Small intestine (tissue), 7 donors: Measurements from ENCODE around the gene RAB11A. TPM values are rescaled to one million over a fixed set of nuclear protein-coding genes. Genes with fewer than 3 reads are reported as not detected.

Experiments used
- DNase-seq, 2 donors: peaks; one replicate each; pipeline versions ENCODE4 v3.0.0 to v3.0.0-alpha.2; 2013
- FAIRE-seq: peaks from 2 replicates; lab custom pipeline; 2012; peaks lifted over from hg19 to GRCh38; lab: Jason Lieb, UNC
- H3K27ac ChIP-seq, 3 donors: one replicate each; pipeline ENCODE4 v1.5.1; 2013; ENCODE audit warnings: low read length in 2 of 3, mild to moderate bottlenecking in 2 of 3, control low read depth in 1 of 3, inconsistent platforms in 1 of 3, low read depth in 1 of 3, moderate library complexity in 1 of 3
- H3K27me3 ChIP-seq, 3 donors: one replicate each; pipeline ENCODE4 v1.6.1; 2013; ENCODE audit warnings: low read length in 3 of 3, inconsistent platforms in 1 of 3; ENCODE audit not compliant: control insufficient read depth in 3 of 3, insufficient read depth in 3 of 3
- H3K36me3 ChIP-seq, 3 donors: one replicate each; pipeline ENCODE4 v1.6.1; 2013; ENCODE audit warnings: low read length in 3 of 3, inconsistent platforms in 1 of 3, low read depth in 1 of 3, mild to moderate bottlenecking in 1 of 3, moderate library complexity in 1 of 3; ENCODE audit not compliant: control insufficient read depth in 3 of 3, insufficient read depth in 2 of 3
- H3K4me1 ChIP-seq, 3 donors: one replicate each; pipeline ENCODE4 v1.6.1; 2013; ENCODE audit warnings: low read length in 2 of 3, inconsistent platforms in 1 of 3, low read depth in 1 of 3, mild to moderate bottlenecking in 1 of 3, moderate library complexity in 1 of 3; ENCODE audit not compliant: control insufficient read depth in 3 of 3, insufficient read depth in 2 of 3
- H3K4me3 ChIP-seq, 3 donors: one replicate each; pipeline ENCODE4 v1.5.1; 2013; ENCODE audit warnings: low read length in 3 of 3, control low read depth in 1 of 3, inconsistent platforms in 1 of 3, low read depth in 1 of 3, mild to moderate bottlenecking in 1 of 3, moderate library complexity in 1 of 3
- H3K9me3 ChIP-seq, 2 donors: one replicate each; pipeline ENCODE4 v1.6.1; 2013; ENCODE audit warnings: low read depth in 1 of 2, low read length in 1 of 2; ENCODE audit not compliant: control insufficient read depth in 2 of 2, insufficient read depth in 1 of 2
- WGBS, 3 donors: extraction: QIAGEN DNeasy Blood & Tissue Kit; methylation state at CpG; one replicate each; pipeline ENCODE4 v1.1.7; 2013; 5-methylcytosine and 5-hydroxymethylcytosine counted together
- polyA plus RNA-seq, 4 donors: library from polyadenylated mRNA; stranded (reverse) in 3 of 4; unstranded in 1 of 4; fragments of 200-250 nt in 3 of 4; fragments of 120-200 nt in 1 of 4; gene quantifications; one replicate each; pipeline versions ENCODE4 v1.2.1 to v1.2.3, GENCODE V29; 2013
- donor health status: healthy with polysubstance abuse.
- donor health status: control.
- donor health status: control.
- donor health status: Bipolar disorder and iron deficiency.
- donor health status: healthy.

RAB11A gene
- polyA plus RNA-seq, 4 donors: 193 to 293 (median 222) TPM

GRCh38 chr15:65912235-65912634, 42.9 kb downstream of the RAB11A start:
- Histone ChIP-seq H3K36me3 (peaks cover 0 to 58% (median 4%) of the 10 kb centered on the region in 3 donors), H3K4me3 (no peak overlapping the region), H3K27ac (no peak overlapping the region), H3K9me3 (no peaks in the 10 kb centered on the region), H3K27me3 (no peaks in the 10 kb centered on the region), H3K4me1 (no peaks in the 10 kb centered on the region)
- 92 to 100% (median 100%) methylated on average over 2 of the region's 2 CpGs for WGBS, 3 donors
- DNase-seq (no peak), FAIRE-seq (no peak)

DNA sequence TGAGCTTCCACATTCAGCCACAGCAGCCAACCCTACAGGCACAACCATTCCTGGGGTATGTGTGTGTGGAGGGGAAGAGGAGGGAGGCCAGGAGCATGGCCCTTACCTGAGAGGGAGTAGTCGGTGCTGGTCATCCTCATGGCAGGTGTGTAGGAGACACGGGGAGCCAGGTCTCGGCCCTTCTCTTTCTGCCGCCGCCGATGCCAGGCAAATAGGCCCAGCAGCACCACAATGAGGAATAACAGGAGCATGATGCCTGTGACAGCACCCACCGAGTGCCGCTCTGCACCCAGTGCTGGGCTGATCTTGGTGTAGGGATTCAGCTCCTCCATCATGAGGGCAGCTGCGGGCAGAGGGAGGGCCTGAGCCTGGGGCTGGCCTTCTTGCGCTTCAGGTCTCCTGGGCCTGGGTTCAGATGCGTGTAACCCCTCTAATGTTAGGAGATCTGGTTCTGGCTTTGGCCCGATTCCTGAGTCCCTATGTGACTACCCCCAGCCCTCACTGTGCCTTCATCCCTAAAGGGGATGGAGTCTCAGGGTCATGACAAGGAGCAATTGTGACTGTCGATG, 44.4 kb downstream of the RAB11A start:
- 93 to 96% (median 96%) methylated on average over 13 of the region's 13 CpGs for WGBS, 3 donors
- Histone ChIP-seq H3K27ac (no peak overlapping the region), H3K36me3 (peaks cover 0 to 52% (median 0%) of the 10 kb centered on the region in 3 donors), H3K27me3 (no peaks in the 10 kb centered on the region), H3K9me3 (no peaks in the 10 kb centered on the region), H3K4me3 (no peak overlapping the region), H3K4me1 (no peaks in the 10 kb centered on the region)
- no peak for DNase-seq
- no peak for FAIRE-seq

- no peak for FAIRE-seq
- no peaks in the 10 kb centered on the region for H3K4me1 ChIP-seq
Observed at GRCh38 chr15:65914386-65914785, 45.1 kb downstream of the RAB11A start.

DNA sequence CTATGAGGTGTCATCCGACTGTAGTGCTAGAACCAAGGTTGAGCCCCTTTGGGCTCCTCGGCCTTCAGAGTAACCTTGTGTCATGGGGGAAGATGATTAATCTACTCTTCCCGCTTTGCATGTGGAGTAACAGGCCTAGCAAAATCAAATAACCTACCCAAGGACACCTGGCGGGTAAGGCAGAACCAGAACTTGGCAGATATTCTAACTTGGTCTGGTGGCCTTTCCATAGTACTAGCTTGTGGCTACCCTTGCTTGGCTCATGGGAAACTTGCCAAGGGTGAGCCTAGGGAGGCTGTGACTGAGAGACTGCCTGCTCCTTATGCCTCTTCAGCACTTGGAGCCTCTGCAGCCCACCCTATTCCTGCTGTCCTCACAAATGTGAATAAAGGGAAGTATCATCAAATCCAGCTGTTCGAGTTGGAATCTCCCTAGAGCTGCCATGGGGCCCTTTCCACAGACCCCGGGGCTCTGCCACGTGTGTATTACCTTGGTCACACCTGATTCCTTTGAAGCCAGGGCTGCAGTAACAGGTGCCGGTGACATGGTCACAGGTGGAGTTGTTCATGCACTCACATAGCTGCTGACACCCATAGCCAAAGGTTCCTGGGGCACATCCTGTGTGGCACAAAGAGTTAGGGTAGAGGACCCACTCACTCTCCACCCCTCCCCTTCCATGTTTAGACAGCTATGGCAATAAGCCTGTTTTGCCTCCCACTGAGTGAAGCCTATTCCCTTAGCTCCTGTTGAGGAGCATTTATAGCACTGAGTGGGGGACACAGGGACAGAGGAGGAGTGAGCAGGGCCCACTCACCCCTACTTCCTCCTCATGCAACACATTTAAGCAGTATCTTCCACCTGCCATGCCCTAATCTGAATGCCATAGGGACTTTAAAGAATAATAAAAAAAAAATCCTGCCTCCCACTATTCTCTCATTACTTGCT, 46.0 kb downstream of the RAB11A start:
- Histone ChIP-seq H3K36me3 (peaks cover 0 to 41% (median 0%) of the 10 kb centered on the region in 3 donors), H3K4me1 (peaks cover 0 to 2% (median 0%) of the 10 kb centered on the region in 3 donors), H3K27ac (no peak overlapping the region), H3K9me3 (no peaks in the 10 kb centered on the region), H3K27me3 (no peaks in the 10 kb centered on the region), H3K4me3 (no peak overlapping the region)
- 75 to 84% (median 84%) methylated on average over 8 of the region's 8 CpGs for WGBS, 3 donors
- no peak for FAIRE-seq
- DNase-seq: no peak

More at GRCh38 chr15:65914386-65914785, 45.1 kb downstream of the RAB11A start:
- Histone ChIP-seq H3K36me3 (peaks cover 0 to 49% (median 0%) of the 10 kb centered on the region in 3 donors), H3K9me3 (no peaks in the 10 kb centered on the region), H3K27ac (no peak overlapping the region), H3K27me3 (no peaks in the 10 kb centered on the region), H3K4me3 (no peak overlapping the region)
- WGBS, 3 donors: 81 to 86% (median 85%) methylated on average over 4 of the region's 4 CpGs
- no peak for DNase-seq

DNA sequence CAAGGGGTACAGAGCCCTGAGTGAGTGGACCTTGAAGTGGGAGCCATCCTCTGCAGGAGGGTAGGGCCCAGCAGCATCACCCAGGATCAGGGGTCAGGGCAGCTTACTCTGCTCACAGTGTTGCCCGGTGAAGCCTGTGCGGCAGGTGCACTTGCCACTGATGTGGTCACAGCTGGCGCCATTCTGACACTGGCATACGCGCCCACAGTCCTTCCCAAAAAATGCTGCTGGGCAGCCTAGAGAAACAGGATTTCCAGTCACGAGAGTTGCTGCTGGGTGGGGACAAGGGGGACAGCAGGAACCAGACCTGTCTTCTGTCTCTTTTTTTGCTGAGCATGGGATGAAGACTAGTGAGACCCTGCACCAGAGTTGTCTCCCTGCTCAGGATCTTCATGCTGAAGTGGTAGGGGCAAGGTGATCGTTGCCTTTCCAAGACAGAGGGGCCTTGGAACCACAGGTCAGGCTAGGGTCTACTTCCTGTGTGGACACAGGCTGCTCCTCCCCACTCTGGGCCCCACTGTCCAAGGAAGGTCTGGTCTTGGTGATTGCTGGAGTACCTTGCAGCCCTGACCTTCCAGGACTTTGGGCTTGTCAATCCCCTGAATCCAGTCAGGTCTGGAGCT, 46.9 kb downstream of the RAB11A start:
- no peak for FAIRE-seq
- no peaks in the 10 kb centered on the region for H3K9me3 ChIP-seq
- DNase-seq: no peak
- WGBS, 3 donors: 84 to 91% (median 87%) methylated on average over 7 of the region's 7 CpGs
- H3K36me3 ChIP-seq: peaks cover 0 to 33% (median 0%) of the 10 kb centered on the region in 3 donors
- H3K4me3 ChIP-seq: no peak overlapping the region
- H3K27me3 ChIP-seq: no peaks in the 10 kb centered on the region
- peaks cover 0 to 3% (median 0%) of the 10 kb centered on the region in 3 donors for H3K4me1 ChIP-seq
- no peak overlapping the region for H3K27ac ChIP-seq

DNA sequence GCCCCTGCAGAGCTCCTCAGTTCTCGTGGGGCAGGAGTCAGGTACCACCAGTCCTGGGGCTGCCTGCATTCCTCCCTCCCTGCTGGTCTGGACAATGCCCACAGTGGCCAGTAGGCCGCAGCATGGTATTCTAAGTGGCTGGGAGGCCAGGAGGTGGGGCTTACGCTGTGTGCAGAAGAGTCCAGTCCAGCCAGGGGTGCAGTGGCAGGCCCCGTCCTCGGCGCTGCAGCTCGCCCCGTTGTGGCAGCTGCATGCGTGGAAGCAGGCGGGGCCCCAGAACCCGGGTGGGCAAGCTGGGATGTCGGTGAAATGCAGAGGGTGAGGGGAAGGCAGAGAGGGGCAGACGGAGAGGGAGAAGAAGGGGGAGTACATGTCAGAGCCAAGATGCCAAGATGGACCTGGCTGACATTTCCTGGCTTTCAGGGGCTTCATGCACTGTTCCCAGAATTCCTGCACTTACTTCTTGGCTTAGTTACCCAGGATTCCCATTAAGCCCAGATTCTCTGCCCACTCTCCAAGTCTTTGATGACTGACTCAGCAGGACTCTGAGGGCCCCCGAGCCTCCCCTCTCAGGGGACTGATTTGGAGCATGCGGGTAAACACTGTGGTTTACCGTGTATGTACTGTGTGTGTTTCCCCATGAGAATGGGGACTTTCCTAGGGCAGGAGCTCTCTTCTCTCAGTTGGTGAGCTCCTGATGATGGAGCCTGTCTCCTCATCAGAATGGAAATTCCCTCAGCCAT, 47.5 kb downstream of the RAB11A start:
- H3K27me3 ChIP-seq: no peaks in the 10 kb centered on the region
- WGBS, 3 donors: 43 to 57% (median 56%) methylated on average over 16 of the region's 16 CpGs
- no peak overlapping the region for H3K4me3 ChIP-seq
- no peak overlapping the region for H3K27ac ChIP-seq
- FAIRE-seq (no peak), DNase-seq (peak in 1 of 2 donors; percentile 54)
- no peaks in the 10 kb centered on the region for H3K9me3 ChIP-seq
- H3K36me3 ChIP-seq: peaks cover 0 to 31% (median 0%) of the 10 kb centered on the region in 3 donors
- peaks cover 0 to 3% (median 0%) of the 10 kb centered on the region in 3 donors for H3K4me1 ChIP-seq

DNA sequence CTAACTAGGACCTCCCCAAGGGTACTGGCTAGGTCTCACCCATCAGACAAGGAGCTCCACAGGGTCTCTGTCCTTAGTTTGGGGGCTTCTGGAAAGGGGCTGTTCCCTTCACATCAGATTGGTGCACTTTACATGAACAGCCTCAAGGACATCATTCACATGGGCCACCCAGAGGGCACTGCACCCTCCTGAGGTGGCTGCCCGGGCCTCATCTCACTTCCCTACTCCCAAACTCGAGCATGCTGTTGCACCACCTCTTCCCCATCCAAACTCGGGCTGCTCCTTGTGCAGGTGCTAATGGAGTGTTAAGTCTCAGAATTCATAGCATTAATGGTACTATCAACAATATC, 48.1 kb downstream of the RAB11A start:
- FAIRE-seq: no peak
- WGBS, 3 donors: 72 to 77% (median 75%) methylated on average over 3 of the region's 3 CpGs

GRCh38 chr15:65917936-65918335, 48.6 kb downstream of the RAB11A start:
- H3K9me3 ChIP-seq: no peaks in the 10 kb centered on the region
- DNase-seq (no peak), FAIRE-seq (no peak)
- 94 to 98% (median 97%) methylated on average over 4 of the region's 4 CpGs for WGBS, 3 donors
- no peak overlapping the region for H3K4me3 ChIP-seq
- no peak overlapping the region for H3K27ac ChIP-seq
- H3K27me3 ChIP-seq: no peaks in the 10 kb centered on the region
- peaks cover 0 to 3% (median 0%) of the 10 kb centered on the region in 3 donors for H3K4me1 ChIP-seq
- peaks cover 0 to 25% (median 0%) of the 10 kb centered on the region in 3 donors for H3K36me3 ChIP-seq

More for the DNA sequence above, 48.1 kb downstream of the RAB11A start:
- no peak overlapping the region for H3K4me3 ChIP-seq
- H3K27ac ChIP-seq: no peak overlapping the region
- peaks cover 0 to 3% (median 0%) of the 10 kb centered on the region in 3 donors for H3K4me1 ChIP-seq
- H3K27me3 ChIP-seq: no peaks in the 10 kb centered on the region
- no peaks in the 10 kb centered on the region for H3K9me3 ChIP-seq
- no peak for DNase-seq
- peaks cover 0 to 29% (median 0%) of the 10 kb centered on the region in 3 donors for H3K36me3 ChIP-seq
